Smooth muscle cell (in vitro differentiated cells): ENCODE data around the gene AP4B1. TPM values are rescaled to one million over a fixed set of nuclear protein-coding genes. Genes with fewer than 3 reads are reported as not detected.

Experiments
- DNase-seq: peaks from one replicate; lab custom pipeline; 2025; ENCODE audit not compliant: unreplicated experiment; lab: John Stamatoyannopoulos, UW
- H2AFZ ChIP-seq: fragments of 200-600 bp; sonication (generic); 2 replicates; pipeline ENCODE4 v1.6.0; 2016; ENCODE audit warnings: antibody characterized with exemption, low read depth, mild to moderate bottlenecking
- H3F3A ChIP-seq: fragments of 200-600 bp; sonication (generic); 2 replicates; pipeline ENCODE4 v1.6.0; 2017; ENCODE audit warnings: antibody characterized with exemption, low read depth
- H3K27ac ChIP-seq: fragments of 200-600 bp; sonication (generic); 2 replicates; pipeline ENCODE4 v1.5.1; 2016; ENCODE audit warnings: low read depth, mild to moderate bottlenecking
- H3K27me3 ChIP-seq: fragments of 200-600 bp; sonication (generic); 2 replicates; pipeline ENCODE4 v1.6.1; 2016; ENCODE audit warnings: low read depth, mild to moderate bottlenecking
- H3K36me3 ChIP-seq: fragments of 200-600 bp; sonication (generic); 2 replicates; pipeline ENCODE4 v1.5.1; 2016; ENCODE audit warnings: low read depth
- H3K4me1 ChIP-seq: fragments of 200-600 bp; sonication (generic); 2 replicates; pipeline ENCODE4 v1.5.1; 2016; ENCODE audit warnings: low read depth
- H3K4me2 ChIP-seq: fragments of 200-600 bp; sonication (generic); 2 replicates; pipeline ENCODE4 v1.6.0; 2016; ENCODE audit warnings: mild to moderate bottlenecking
- H3K4me3 ChIP-seq: fragments of 200-600 bp; sonication (generic); 2 replicates; pipeline ENCODE4 v1.5.1; 2016; ENCODE audit warnings: mild to moderate bottlenecking
- H3K79me2 ChIP-seq: fragments of 200-600 bp; sonication (generic); 2 replicates; pipeline ENCODE4 v1.6.0; 2016; ENCODE audit warnings: low read depth, mild to moderate bottlenecking
- H3K9ac ChIP-seq: fragments of 200-600 bp; sonication (generic); 2 replicates; pipeline ENCODE4 v1.6.0; 2016; ENCODE audit warnings: low read depth
- H3K9me3 ChIP-seq: fragments of 200-600 bp; sonication (generic); replicated peaks from 2 replicates; pipeline ENCODE4 v1.5.1; 2016; ENCODE audit warnings: low read depth
- H4K20me1 ChIP-seq: fragments of 200-600 bp; sonication (generic); 2 replicates; pipeline ENCODE4 v1.6.0; 2016; ENCODE audit warnings: low read depth
- CTCF ChIP-seq: fragments of 200-600 bp; sonication (generic); IDR thresholded peaks from 2 replicates; pipeline ENCODE4 v1.5.1; 2017; ENCODE audit warnings: borderline replicate concordance, mild to moderate bottlenecking, antibody characterized with exemption; ENCODE audit not compliant: insufficient read depth, poor library complexity, severe bottlenecking
- WGBS: methylation state at CpG from one replicate; pipeline ENCODE4 v1.1.7; 2016; ENCODE audit warnings: low lambda C conversion rate; 5-methylcytosine and 5-hydroxymethylcytosine counted together
- polyA plus RNA-seq: library from polyadenylated mRNA; unstranded; fragments of >200 nt; fragmentation: Nextera tagmentation; extraction: Ambion mirVana; gene quantifications from 2 replicates; pipeline ENCODE4 v1.2.1, GENCODE V29; 2016
- total RNA-seq: library from RNA; depleted of rRNA; stranded (reverse); fragments of >200 nt; gene quantifications from 2 replicates; pipeline ENCODE4 v1.2.3, GENCODE V29; 2014

AP4B1 gene
- total and polyA plus RNA-seq, 2 experiments from 2014 or later: 11.6 to 17.3 TPM

GRCh38 chr1:113879739-113880038 is 24.9 kb downstream of the AP4B1 start:
- Histone ChIP-seq H3K9me3 (no peaks in the 10 kb centered on the region), H3K27ac (no peak overlapping the region), H3K79me2 (no peaks in the 10 kb centered on the region), H3F3A (no peaks in the 10 kb centered on the region), H3K27me3 (no peaks in the 10 kb centered on the region), H4K20me1 (no peaks in the 10 kb centered on the region), H3K9ac (no peak overlapping the region), H3K36me3 (no peaks in the 10 kb centered on the region), H3K4me2 (no peak overlapping the region), H2AFZ (no peak overlapping the region), H3K4me3 (no peak overlapping the region), H3K4me1 (no peaks in the 10 kb centered on the region)
- WGBS: 95% methylated on average over 4 of the region's 4 CpGs
- TF ChIP-seq CTCF: no peak
- no peak for DNase-seq

DNA sequence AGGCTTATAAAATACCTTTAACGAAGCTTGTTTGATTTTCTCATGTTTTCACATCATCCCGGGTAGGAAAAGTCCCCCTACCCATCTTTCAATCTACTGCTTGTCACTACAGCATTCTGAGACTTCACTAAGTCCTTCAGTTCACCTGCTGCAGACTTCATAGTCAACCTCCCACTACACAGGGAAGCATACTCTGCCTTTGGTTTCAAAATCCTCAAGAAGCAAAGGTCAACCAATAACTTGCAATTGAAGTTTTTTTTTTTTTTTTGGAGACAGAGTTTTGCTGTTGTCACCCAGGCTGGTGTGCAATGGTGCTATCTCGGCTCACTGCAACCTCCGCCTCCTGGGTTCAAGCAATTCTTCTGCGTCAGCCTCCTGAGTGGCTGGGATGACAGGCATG is 28.4 kb downstream of the AP4B1 start:
- Histone ChIP-seq H3F3A (no peaks in the 10 kb centered on the region), H3K9ac (no peak overlapping the region), H3K9me3 (no peaks in the 10 kb centered on the region), H4K20me1 (no peaks in the 10 kb centered on the region), H3K79me2 (no peaks in the 10 kb centered on the region), H3K4me3 (no peak overlapping the region), H3K36me3 (no peaks in the 10 kb centered on the region), H3K4me1 (no peaks in the 10 kb centered on the region), H3K27ac (no peak overlapping the region), H3K4me2 (no peak overlapping the region), H3K27me3 (no peaks in the 10 kb centered on the region), H2AFZ (no peak overlapping the region)
- WGBS: 89% methylated on average over 5 of the region's 5 CpGs
- TF ChIP-seq CTCF: no peak
- no peak for DNase-seq

DNA sequence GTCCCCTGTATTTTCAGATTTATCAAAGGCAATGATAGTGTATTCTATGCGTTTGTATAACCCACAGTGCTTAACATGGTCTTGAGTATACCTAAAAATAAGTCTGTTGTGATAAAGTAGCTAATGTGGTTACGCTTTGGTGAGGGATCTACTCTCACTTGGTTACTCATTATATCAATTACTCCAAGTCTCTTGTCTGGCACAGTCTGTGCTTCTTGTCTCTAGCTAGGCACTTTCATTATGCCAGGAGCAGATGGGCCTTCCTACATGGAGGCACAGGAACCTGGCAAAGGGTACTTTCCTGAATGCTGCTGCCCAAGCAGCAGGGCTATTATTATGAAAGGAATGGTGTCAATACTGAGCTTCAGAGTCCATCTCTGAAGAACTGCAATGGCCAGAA is 28.9 kb downstream of the AP4B1 start:
- no peaks in the 10 kb centered on the region for H3K4me1 ChIP-seq
- no peaks in the 10 kb centered on the region for H3K79me2 ChIP-seq
- H3K27ac ChIP-seq: no peak overlapping the region
- WGBS: 93% methylated on average over 2 of the region's 2 CpGs
- H4K20me1 ChIP-seq: no peaks in the 10 kb centered on the region
- H2AFZ ChIP-seq: no peak overlapping the region
- H3K4me2 ChIP-seq: no peak overlapping the region
- H3K36me3 ChIP-seq: no peaks in the 10 kb centered on the region
- H3F3A ChIP-seq: no peaks in the 10 kb centered on the region
- H3K9me3 ChIP-seq: no peaks in the 10 kb centered on the region
- H3K9ac ChIP-seq: no peak overlapping the region
- no peaks in the 10 kb centered on the region for H3K27me3 ChIP-seq
- no peak for TF ChIP-seq CTCF
- no peak overlapping the region for H3K4me3 ChIP-seq
- DNase-seq: no peak

DNA sequence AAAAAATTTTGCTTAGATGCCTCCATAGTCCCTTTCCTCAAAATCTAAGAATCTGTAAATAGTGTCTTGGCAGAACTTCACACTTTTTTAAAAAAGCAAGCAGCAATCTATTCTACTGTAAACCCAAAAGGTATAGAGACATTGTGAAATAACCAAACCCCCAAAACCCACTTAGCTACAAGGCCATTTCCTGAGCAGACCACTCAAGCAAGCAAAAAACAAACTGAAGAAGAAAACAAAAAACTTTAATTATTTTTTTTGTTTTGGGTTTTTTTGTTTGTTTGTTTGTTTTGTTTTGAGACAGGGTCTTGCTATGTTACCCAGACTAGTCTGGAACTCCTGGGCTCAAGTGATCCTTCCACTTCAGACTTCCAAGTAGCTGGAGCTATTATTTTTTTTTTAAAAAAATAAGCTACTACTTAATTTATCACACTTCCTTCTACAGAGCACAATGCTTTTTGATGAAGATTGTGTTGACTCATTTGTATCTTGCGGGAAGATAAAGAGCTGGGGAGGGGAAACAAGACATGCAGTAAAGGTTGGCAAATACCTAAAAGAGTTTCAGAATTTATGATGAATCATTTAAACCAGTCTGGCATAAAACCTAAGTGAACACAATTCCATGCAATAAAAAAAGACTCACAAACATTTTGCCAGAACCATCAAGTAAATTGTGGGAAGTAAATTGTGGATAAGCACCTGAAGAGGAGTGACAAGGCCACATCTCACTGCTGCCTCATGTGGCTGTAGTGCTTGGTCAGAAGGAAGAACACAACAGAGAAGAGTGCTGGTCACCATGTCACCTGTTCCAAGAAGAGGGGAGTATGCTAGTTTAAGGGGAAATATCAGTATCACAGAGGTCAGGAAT is 30.4 kb downstream of the AP4B1 start:
- no peak for DNase-seq
- H3K9ac ChIP-seq: no peak overlapping the region
- TF ChIP-seq CTCF: no peak
- H3K27ac ChIP-seq: no peak overlapping the region
- H3K27me3 ChIP-seq: no peaks in the 10 kb centered on the region
- no peak overlapping the region for H3K4me2 ChIP-seq
- no peak overlapping the region for H2AFZ ChIP-seq
- H3K4me3 ChIP-seq: no peak overlapping the region
- H3K79me2 ChIP-seq: no peaks in the 10 kb centered on the region
- H3K9me3 ChIP-seq: no peaks in the 10 kb centered on the region
- H4K20me1 ChIP-seq: no peaks in the 10 kb centered on the region
- H3K36me3 ChIP-seq: no peaks in the 10 kb centered on the region
- WGBS: 88% methylated on average over 1 of the region's 1 CpG
- no peaks in the 10 kb centered on the region for H3K4me1 ChIP-seq
- no peaks in the 10 kb centered on the region for H3F3A ChIP-seq
